H1 (cell line): ENCODE measurements around the gene ELMOD1. TPM values are rescaled to one million over a fixed set of nuclear protein-coding genes. Genes with fewer than 3 reads are reported as not detected.

Experiments
- CTCF ChIA-PET: fragments of 300-600 bp; sonication (Branson Sonifier 250); formaldehyde crosslinking; loops from one replicate; lab custom pipeline; 2021; ENCODE audit not compliant: partially characterized antibody; lab: Charles Lee
- POLR2A ChIA-PET: fragments of 300-600 bp; sonication (Branson Sonifier 250); formaldehyde crosslinking; loops from one replicate; lab custom pipeline; 2021; ENCODE audit warnings: inconsistent platforms; ENCODE audit not compliant: partially characterized antibody; lab: Charles Lee
- DNase-seq, 2 experiments: peaks; one replicate each; pipeline versions ENCODE4 v3.0.0 to v3.0.0-alpha.2; 2010 to 2022; ENCODE audit warnings: low spot score in 2 of 2, low read depth in 1 of 2, mixed read lengths in 1 of 2
- FAIRE-seq: peaks from 2 replicates; lab custom pipeline; 2011; peaks lifted over from hg19 to GRCh38; lab: Jason Lieb, UNC
- H2AFZ ChIP-seq: 2 replicates; pipeline ENCODE4 v1.8.1; 2012; ENCODE audit warnings: low read length, inconsistent platforms
- H2AK5ac ChIP-seq: 2 replicates; pipeline ENCODE4 v1.6.1; 2013; ENCODE audit warnings: low read depth, low read length
- H2BK120ac ChIP-seq: replicated peaks from 2 replicates; pipeline ENCODE3; 2013; ENCODE audit warnings: low read depth, low read length, inconsistent platforms
- H2BK12ac ChIP-seq: 2 replicates; pipeline ENCODE4 v1.6.1; 2013; ENCODE audit warnings: low read depth, low read length
- H2BK15ac ChIP-seq: 2 replicates; pipeline ENCODE4 v1.6.1; 2013; ENCODE audit warnings: low read length
- H2BK20ac ChIP-seq: 2 replicates; pipeline ENCODE4 v1.6.1; 2013; ENCODE audit warnings: low read length
- H2BK5ac ChIP-seq: 2 replicates; pipeline ENCODE4 v1.6.1; 2013; ENCODE audit warnings: low read depth, low read length
- H3K14ac ChIP-seq: 2 replicates; pipeline ENCODE4 v1.6.1; 2013; ENCODE audit warnings: inconsistent platforms; ENCODE audit not compliant: insufficient read length
- H3K18ac ChIP-seq: 2 replicates; pipeline ENCODE4 v1.6.1; 2013; ENCODE audit warnings: low read length; ENCODE audit errors: extremely low read depth
- H3K23ac ChIP-seq: 2 replicates; pipeline ENCODE4 v1.6.1; 2013; ENCODE audit warnings: inconsistent platforms; ENCODE audit not compliant: insufficient read length
- H3K23me2 ChIP-seq: 2 replicates; pipeline ENCODE4 v1.6.1; 2013; ENCODE audit warnings: low read depth, low read length
- H3K27ac ChIP-seq: 2 replicates; pipeline ENCODE4 v1.6.1; 2011; ENCODE audit warnings: low read depth, low read length, inconsistent platforms
- H3K27me3 ChIP-seq, 4 experiments: replicated peaks in 1 of 4; 1 replicate in 1 of 4; 2 replicates in 3 of 4; pipeline versions ENCODE4 v1.6.1 to v1.8.1; 2011 to 2013; ENCODE audit warnings: low read length in 3 of 4, mild to moderate bottlenecking in 3 of 4, inconsistent platforms in 2 of 4, mixed read lengths in 2 of 4, moderate library complexity in 1 of 4; ENCODE audit not compliant: control insufficient read depth in 3 of 4, insufficient read depth in 3 of 4; ENCODE audit errors: extremely low read depth in 1 of 4
- H3K36me3 ChIP-seq, 4 experiments: 2 replicates each; pipeline versions ENCODE4 v1.6.1 to v1.8.1; 2011 to 2013; ENCODE audit warnings: mild to moderate bottlenecking in 4 of 4, low read length in 3 of 4, moderate library complexity in 2 of 4, control low read depth in 1 of 4, inconsistent platforms in 1 of 4; ENCODE audit not compliant: insufficient read depth in 4 of 4, control insufficient read depth in 2 of 4
- H3K4ac ChIP-seq: replicated peaks from 2 replicates; pipeline ENCODE3; 2013; ENCODE audit warnings: low read length, low read depth, mixed read lengths, inconsistent platforms; ENCODE audit not compliant: insufficient read length
- H3K4me1 ChIP-seq, 4 experiments: replicated peaks in 1 of 4; 1 replicate in 1 of 4; 2 replicates in 3 of 4; pipeline versions ENCODE4 v1.6.1 to v1.8.1; 2011 to 2013; ENCODE audit warnings: low read length in 3 of 4, inconsistent platforms in 2 of 4, mixed read lengths in 1 of 4; ENCODE audit not compliant: insufficient read depth in 4 of 4, control insufficient read depth in 3 of 4
- H3K4me2 ChIP-seq, 2 experiments: 2 replicates each; pipeline versions ENCODE4 v1.6.1 to v1.8.1; 2011 to 2013; ENCODE audit warnings: low read depth in 2 of 2, low read length in 2 of 2, control low read depth in 1 of 2, inconsistent platforms in 1 of 2, mild to moderate bottlenecking in 1 of 2; ENCODE audit not compliant: insufficient read depth in 1 of 2
- H3K4me3 ChIP-seq, 4 experiments: fragments of 200-600, 300-600 bp in 1 of 4; sonication (generic), shearing (Covaris generic), sonication (Bioruptor Twin) in 1 of 4; 2 replicates each; pipeline versions ENCODE4 v1.5.1 to v1.8.1; 2011 to 2016; ENCODE audit warnings: low read length in 4 of 4, low read depth in 3 of 4, control low read depth in 2 of 4, inconsistent platforms in 2 of 4, mild to moderate bottlenecking in 2 of 4, mixed read lengths in 1 of 4, moderate library complexity in 1 of 4; ENCODE audit not compliant: insufficient read depth in 2 of 4; ENCODE audit errors: extremely low read depth in 1 of 4
- H3K56ac ChIP-seq: replicated peaks from 2 replicates; pipeline ENCODE3; 2013; ENCODE audit warnings: low read depth, mild to moderate bottlenecking, mixed read lengths, low read length, inconsistent platforms; ENCODE audit not compliant: insufficient read length
- H3K79me1 ChIP-seq: 2 replicates; pipeline ENCODE4 v1.6.1; 2013; ENCODE audit warnings: low read depth, low read length, control low read depth
- H3K79me2 ChIP-seq, 2 experiments: 2 replicates each; pipeline versions ENCODE4 v1.6.1 to v1.8.1; 2012 to 2013; ENCODE audit warnings: low read length in 2 of 2, mild to moderate bottlenecking in 2 of 2, inconsistent platforms in 1 of 2; ENCODE audit not compliant: insufficient read depth in 2 of 2, control insufficient read depth in 1 of 2
- H3K9ac ChIP-seq, 4 experiments: replicated peaks in 1 of 4; 1 replicate in 1 of 4; 2 replicates in 3 of 4; pipeline versions ENCODE4 v1.6.1 to v1.8.1; 2011 to 2013; ENCODE audit warnings: low read depth in 3 of 4, low read length in 3 of 4, control low read depth in 2 of 4, mild to moderate bottlenecking in 2 of 4, moderate library complexity in 2 of 4, inconsistent platforms in 1 of 4; ENCODE audit errors: extremely low read depth in 1 of 4
- H3K9me3 ChIP-seq, 2 experiments: 2 replicates each; pipeline versions ENCODE4 v1.6.1 to v1.8.1; 2012 to 2013; ENCODE audit warnings: mild to moderate bottlenecking in 2 of 2, moderate library complexity in 2 of 2, control low read depth in 1 of 2, inconsistent platforms in 1 of 2, low read depth in 1 of 2, low read length in 1 of 2, mixed read lengths in 1 of 2; ENCODE audit not compliant: insufficient read depth in 2 of 2
- H4K20me1 ChIP-seq, 2 experiments: replicated peaks in 1 of 2; 2 replicates each; pipeline versions ENCODE3 to v1.8.1; 2011 to 2013; ENCODE audit warnings: inconsistent platforms in 2 of 2, low read length in 2 of 2, mild to moderate bottlenecking in 1 of 2; ENCODE audit not compliant: insufficient read depth in 2 of 2, control insufficient read depth in 1 of 2
- H4K5ac ChIP-seq: 2 replicates; pipeline ENCODE4 v1.6.1; 2013; ENCODE audit warnings: low read length, low read depth, mixed read lengths, inconsistent platforms; ENCODE audit not compliant: insufficient read length
- H4K8ac ChIP-seq: 2 replicates; pipeline ENCODE4 v1.8.0; 2013; ENCODE audit warnings: mild to moderate bottlenecking, moderate library complexity, low read length, inconsistent platforms; ENCODE audit not compliant: insufficient read depth; ENCODE audit errors: extremely low read depth
- H4K91ac ChIP-seq: replicated peaks from 2 replicates; pipeline ENCODE3; 2013; ENCODE audit warnings: low read length, mixed read lengths, inconsistent platforms; ENCODE audit not compliant: insufficient read length
- ASH2L ChIP-seq: fragments of 200-600, 300-600 bp; sonication (generic); IDR thresholded peaks from one replicate; pipeline ENCODE4 v1.7.1; 2017; ENCODE audit warnings: low read length
- BRCA1 ChIP-seq: IDR thresholded peaks from 2 replicates; pipeline ENCODE4 v1.6.1; 2012; ENCODE audit warnings: low read depth, low read length, improper control_type of control experiment
- CEBPB ChIP-seq: IDR thresholded peaks from 2 replicates; pipeline ENCODE4 v1.6.1; 2012; ENCODE audit warnings: low read depth, low read length
- CTBP2 ChIP-seq: IDR thresholded peaks from 2 replicates; pipeline ENCODE4 v1.7.0; 2011; ENCODE audit warnings: borderline replicate concordance, mild to moderate bottlenecking, moderate library complexity, mixed read lengths, low read length; ENCODE audit not compliant: insufficient read depth, insufficient read length
- EGR1 ChIP-seq: IDR thresholded peaks from 2 replicates; pipeline ENCODE4 v1.6.1; 2011; ENCODE audit warnings: low read depth, low read length, borderline replicate concordance
- FOSL1 ChIP-seq: IDR thresholded peaks from 2 replicates; pipeline ENCODE4 v1.6.1; 2011; ENCODE audit warnings: mild to moderate bottlenecking, low read depth, low read length, moderate library complexity; ENCODE audit not compliant: insufficient read depth
- GTF2F1 ChIP-seq: IDR thresholded peaks from 2 replicates; pipeline ENCODE4 v1.6.1; 2012; ENCODE audit warnings: low read depth, low read length, improper control_type of control experiment, borderline replicate concordance
- NRF1 ChIP-seq: IDR thresholded peaks from 2 replicates; pipeline ENCODE4 v1.6.1; 2011; ENCODE audit warnings: mild to moderate bottlenecking, low read depth, low read length, improper control_type of control experiment
- RBBP5 ChIP-seq: IDR thresholded peaks from 2 replicates; pipeline ENCODE4 v1.7.1; 2012; ENCODE audit warnings: low read depth, mild to moderate bottlenecking, inconsistent platforms, low read length, moderate library complexity, borderline replicate concordance
- SAP30 ChIP-seq: fragments of 300-600 bp; sonication (generic); IDR thresholded peaks from 2 replicates; pipeline ENCODE4 v1.7.1; 2012; ENCODE audit warnings: low read length, moderate library complexity, mild to moderate bottlenecking, inconsistent platforms; ENCODE audit not compliant: insufficient read depth, insufficient replicate concordance
- SIRT6 ChIP-seq: IDR thresholded peaks from one replicate; pipeline ENCODE4 v1.7.1; 2012; ENCODE audit warnings: low read length, inconsistent platforms
- TAF1 ChIP-seq: IDR thresholded peaks from 2 replicates; pipeline ENCODE4 v1.6.1; 2011; ENCODE audit warnings: mild to moderate bottlenecking, low read depth, low read length
- TEAD4 ChIP-seq: IDR thresholded peaks from 2 replicates; pipeline ENCODE4 v1.6.1; 2012; ENCODE audit warnings: low read depth, low read length, inconsistent platforms, mixed read lengths
- ZNF274 ChIP-seq: IDR thresholded peaks from 2 replicates; pipeline ENCODE4 v1.7.0; 2012; ENCODE audit warnings: low read length, borderline replicate concordance; ENCODE audit errors: extremely low read depth
- WGBS, 2 experiments: shearing (Covaris generic) in 1 of 2; methylation state at CpG; one replicate each; pipeline versions ENCODE4 v1.1.6 to v1.1.7; 2013 to 2015; ENCODE audit warnings: low lambda C conversion rate in 2 of 2, mixed read lengths in 2 of 2, inconsistent platforms in 1 of 2, low coverage in 1 of 2, missing lambda C conversion rate in 1 of 2; ENCODE audit not compliant: insufficient replicate concordance in 2 of 2, insufficient coverage in 1 of 2, insufficient read length in 1 of 2; ENCODE audit errors: extremely low coverage in 1 of 2, missing lambda C conversion rate in 1 of 2; 5-methylcytosine and 5-hydroxymethylcytosine counted together
- polyA plus RNA-seq, 7 experiments: library from polyadenylated mRNA; depleted of rRNA in 3 of 7; stranded (reverse) in 5 of 7; unstranded in 2 of 7; fragments of >200 nt in 5 of 7; fragments of 200-250 nt in 2 of 7; gene quantifications; 1 replicate in 5 of 7; 2 replicates in 1 of 7; 4 replicates in 1 of 7; pipeline versions ENCODE4 v1.2.1 to v1.2.3, GENCODE V29; 2011 to 2013; ENCODE audit warnings: missing spikeins in 2 of 7, mixed read lengths in 2 of 7
- total RNA-seq: library from RNA; stranded (reverse); fragmentation: NEBNext Ultra II Directional; extraction: Animal tissue kit (Norgen Biotek cat#: 25700); gene quantifications from 2 replicates; pipeline ENCODE4 v1.2.1, GENCODE V29; 2021

The ELMOD1 gene
- total and polyA plus RNA-seq, 2 of the 8 experiments (the other 6 are each of a cell fraction or from before 2014, with no cell fraction given), result 0.47 to 1.6 TPM

- Histone ChIP-seq H3K4me1 (peaks cover 0 to 6% (median 0%) of the 10 kb centered on the region in 4 experiments; a peak in 3 of 7 replicates), H3K4me3 (no peak overlapping the region), H3K56ac (no peak overlapping the region), H2AK5ac (no peak overlapping the region), H3K36me3 (no peaks in the 10 kb centered on the region; a peak in 1 of 8 replicates), H2AFZ (no peak overlapping the region), H3K23ac (no peak overlapping the region), H3K27me3 (no peaks in the 10 kb centered on the region), H2BK15ac (no peak overlapping the region), H3K79me2 (peaks cover 0 to 40% of the 10 kb centered on the region in 2 experiments; a peak in 1 of 4 replicates), H3K9me3 (no peaks in the 10 kb centered on the region), H3K79me1 (no peaks in the 10 kb centered on the region), H3K14ac (no peak overlapping the region), H4K20me1 (no peaks in the 10 kb centered on the region), H3K4ac (no peak overlapping the region), H3K9ac (no peak overlapping the region), H3K18ac (no peak overlapping the region), H2BK20ac (no peak overlapping the region), H2BK120ac (no peak overlapping the region), H2BK5ac (no peak overlapping the region), H4K91ac (no peak overlapping the region), H3K27ac (no peak overlapping the region), H3K23me2 (peaks cover 11% of the 10 kb centered on the region), H3K4me2 (no peak overlapping the region), H2BK12ac (no peak overlapping the region), H4K8ac (no peak overlapping the region), H4K5ac (no peak overlapping the region)
- FAIRE-seq (no peak), DNase-seq (no peak)
- WGBS, 2 experiments, result 74% methylated on average over 4 of the region's 4 CpGs; no CpG with 5 or more reads in 1 of the 2 experiments
- CTCF ChIA-PET, result interaction anchor here (0.6 to 25.0 kb wide), 32 partner anchors 10 to 538 kb away, joined by 3 to 398 read pairs (median 5); partner anchors contain the start of gene ELMOD1
- POLR2A ChIA-PET, result no interaction called here
- TF ChIP-seq GTF2F1 (no peak), ZNF274 (no peak), EGR1 (no peak), RBBP5 (no peak), ASH2L (no peak), TAF1 (no peak), TEAD4 (no peak), SAP30 (no peak), CTBP2 (no peak), FOSL1 (no peak), SIRT6 (no peak), CEBPB (no peak), NRF1 (no peak), BRCA1 (no peak)
Measured at GRCh38 chr11:107562647-107563208, 28.2 kb upstream of the ELMOD1 start.
